Activated naive CD4-positive, alpha-beta T cell treated with anti-CD3 and anti-CD28 coated beads, Interleukin-2, amount 50 U/mL, for 16 hours (primary cell): Measurements from ENCODE around the gene NR4A1.

Experiments
- DNase-seq: peaks from one replicate; pipeline ENCODE4 v3.0.0-alpha.2; 2020

NR4A1 gene

GRCh38 chr12:52060498-52061177 lies 9.4 kb downstream of the NR4A1 start:
- DNase-seq, result no peak

GRCh38 chr12:52061470-52062166 lies 10.4 kb downstream of the NR4A1 start:
- DNase-seq, result no peak

GRCh38 chr12:52062167-52063081 lies 11.2 kb downstream of the NR4A1 start:
- DNase-seq, result no peak

GRCh38 chr12:52063082-52063924 lies 12.1 kb downstream of the NR4A1 start:
- DNase-seq, result no peak

GRCh38 chr12:52063981-52064649 lies 12.9 kb downstream of the NR4A1 start:
- no peak for DNase-seq

- DNase-seq, result no peak
Measured at GRCh38 chr12:52066346-52067080, 15.3 kb downstream of the NR4A1 start.

GRCh38 chr12:52067081-52067374 lies 15.8 kb downstream of the NR4A1 start:
- DNase-seq, result no peak

GRCh38 chr12:52069327-52070184 lies 18.3 kb downstream of the NR4A1 start, which contains the start of gene ATG101:
TSS of gene ATG101 (plus strand) at chr12:52069978. CDS start at chr12:52073651, 3,673 bp downstream.
- peak; percentile 85 for DNase-seq

- DNase-seq, result no peak
Measured at GRCh38 chr12:52070185-52070925, 19.1 kb downstream of the NR4A1 start.

GRCh38 chr12:52073531-52074381 lies 22.5 kb downstream of the NR4A1 start:
- DNase-seq, result no peak

GRCh38 chr12:52074971-52075724 lies 23.9 kb downstream of the NR4A1 start:
- DNase-seq, result no peak

- no peak for DNase-seq
Measured at GRCh38 chr12:52076811-52077210, 25.6 kb downstream of the NR4A1 start.

- DNase-seq, result no peak
Measured at GRCh38 chr12:52078276-52078675, 27.0 kb downstream of the NR4A1 start.

GRCh38 chr12:52079576-52080402 lies 28.5 kb downstream of the NR4A1 start, which contains the start of gene SMIM41:
TSS of gene SMIM41 (plus strand) at chr12:52079704. CDS start at chr12:52079780, 76 bp downstream.
- no peak for DNase-seq

GRCh38 chr12:52080403-52081251 lies 29.4 kb downstream of the NR4A1 start:
- no peak for DNase-seq

- DNase-seq, result no peak
Measured at GRCh38 chr12:52081263-52081733, 30.1 kb downstream of the NR4A1 start.
